ENCODE results near the gene MTA3.
A peak's percentile ranks its signal among the peaks of the same experiment; 100 is the strongest.

The MTA3 gene

GRCh38 chr2:42756966-42757513, 188.6 kb downstream of the MTA3 start:
- Histone ChIP-seq H3K9me2 (ENCODE audit: low read depth, low read length) (no peaks in the 10 kb centered on the region), H3K9me3 (ENCODE audit: low read length) (no peaks in the 10 kb centered on the region), H2AFZ (ENCODE audit: low read length) (no peak overlapping the region), H3K4me1 (ENCODE audit: insufficient read depth, low read length, severe bottlenecking) (peaks cover 52% of the 10 kb centered on the region), H3K4me2 (ENCODE audit: low read length) (0 out of 2 replicates have a peak overlapping the region, but pooled peaks have one; percentile 55), H3K27ac (ENCODE audit: low read depth, low read length, poor library complexity, severe bottlenecking) (peak overlapping the region; percentile 96), H3K4me3 (ENCODE audit: low read depth, low read length, poor library complexity, severe bottlenecking) (no peak overlapping the region), H4K20me1 (ENCODE audit: insufficient read depth, low read length) (no peaks in the 10 kb centered on the region), H3F3A (ENCODE audit: insufficient read depth, low read length) (no peaks in the 10 kb centered on the region; the same call in 1 of the 2 replicates), H3K36me3 (ENCODE audit: insufficient read depth, low read length) (peaks cover 10% of the 10 kb centered on the region; the same call in 1 of the 2 replicates), H3K9ac (ENCODE audit: low read length) (no peak overlapping the region; the same call in 1 of the 2 replicates), H3K79me2 (ENCODE audit: insufficient read depth, low read length) (no peaks in the 10 kb centered on the region), H3K27me3 (ENCODE audit: insufficient read depth, low read length) (no peaks in the 10 kb centered on the region)
- no peak for TF ChIP-seq CTCF (IDR thresholded peaks at IDR 0.05; ENCODE audit: low read length)
- no peak for TF ChIP-seq EZH2 (IDR thresholded peaks at IDR 0.05; ENCODE audit: borderline replicate concordance, low read length)

- no peak for TF ChIP-seq EZH2 (IDR thresholded peaks at IDR 0.05; ENCODE audit: borderline replicate concordance, low read length)
- no peak for TF ChIP-seq CTCF (IDR thresholded peaks at IDR 0.05; ENCODE audit: low read length)
- no peak overlapping the region for H3K4me2 ChIP-seq (ENCODE audit: low read length)
- no peaks in the 10 kb centered on the region for H3K9me2 ChIP-seq (ENCODE audit: low read depth, low read length)
- no peak overlapping the region for H2AFZ ChIP-seq (ENCODE audit: low read length)
- H3K4me1 ChIP-seq (ENCODE audit: insufficient read depth, low read length, severe bottlenecking) = peaks cover 41% of the 10 kb centered on the region
- H3K9me3 ChIP-seq (ENCODE audit: low read length) = no peaks in the 10 kb centered on the region
- no peaks in the 10 kb centered on the region for H3K27me3 ChIP-seq (ENCODE audit: insufficient read depth, low read length)
- no peak overlapping the region for H3K9ac ChIP-seq (ENCODE audit: low read length)
- H4K20me1 ChIP-seq (ENCODE audit: insufficient read depth, low read length) = no peaks in the 10 kb centered on the region
- H3K79me2 ChIP-seq (ENCODE audit: insufficient read depth, low read length) = no peaks in the 10 kb centered on the region
- H3K4me3 ChIP-seq (ENCODE audit: low read depth, low read length, poor library complexity, severe bottlenecking) = no peak overlapping the region
- no peak overlapping the region for H3K27ac ChIP-seq (ENCODE audit: low read depth, low read length, poor library complexity, severe bottlenecking)
- H3F3A ChIP-seq (ENCODE audit: insufficient read depth, low read length) = no peaks in the 10 kb centered on the region; the same call in 1 of the 2 replicates
- H3K36me3 ChIP-seq (ENCODE audit: insufficient read depth, low read length) = peaks cover 10% of the 10 kb centered on the region; the same call in 1 of the 2 replicates
These were observed 189.7 kb downstream of the MTA3 start for GRCh38 chr2:42757981-42758740.

GRCh38 chr2:42758751-42759150, 190.3 kb downstream of the MTA3 start:
- Histone ChIP-seq H3K27ac (ENCODE audit: low read depth, low read length, poor library complexity, severe bottlenecking) (no peak overlapping the region), H3K4me3 (ENCODE audit: low read depth, low read length, poor library complexity, severe bottlenecking) (no peak overlapping the region)
- TF ChIP-seq EZH2 (IDR thresholded peaks at IDR 0.05; ENCODE audit: borderline replicate concordance, low read length) (no peak), CTCF (IDR thresholded peaks at IDR 0.05; ENCODE audit: low read length) (no peak)

More at GRCh38 chr2:42758751-42759150, 190.3 kb downstream of the MTA3 start:
- Histone ChIP-seq H3K79me2 (ENCODE audit: insufficient read depth, low read length) (no peaks in the 10 kb centered on the region), H3F3A (ENCODE audit: insufficient read depth, low read length) (no peaks in the 10 kb centered on the region), H3K9ac (ENCODE audit: low read length) (no peak overlapping the region), H3K4me1 (ENCODE audit: insufficient read depth, low read length, severe bottlenecking) (peaks cover 35% of the 10 kb centered on the region), H3K9me3 (ENCODE audit: low read length) (no peaks in the 10 kb centered on the region), H2AFZ (ENCODE audit: low read length) (no peak overlapping the region), H3K36me3 (ENCODE audit: insufficient read depth, low read length) (peaks cover 10% of the 10 kb centered on the region; the same call in 1 of the 2 replicates), H3K9me2 (ENCODE audit: low read depth, low read length) (no peaks in the 10 kb centered on the region), H3K4me2 (ENCODE audit: low read length) (no peak overlapping the region), H3K27me3 (ENCODE audit: insufficient read depth, low read length) (no peaks in the 10 kb centered on the region), H4K20me1 (ENCODE audit: insufficient read depth, low read length) (no peaks in the 10 kb centered on the region)

Measured in OCI-LY1 (cell line).